HepG2 (cell line): ENCODE results near the gene MYOZ1. TPM values are rescaled to one million over a fixed set of nuclear protein-coding genes. Genes with fewer than 3 reads are reported as not detected.

Source experiments
- GATAD1 ChIP-seq: IDR thresholded peaks from 2 replicates; pipeline ENCODE4 v1.6.1; 2016; ENCODE audit warnings: missing genetic modification reagents, missing compliant biosample characterization
- NFKB2 ChIP-seq: sonication (generic); formaldehyde crosslinking; IDR thresholded peaks from 2 replicates; pipeline ENCODE4 v1.4.0; 2020; ENCODE audit warnings: missing genetic modification reagents, borderline replicate concordance
- RFXANK ChIP-seq: IDR thresholded peaks from 2 replicates; pipeline ENCODE4 v1.6.1; 2016
- SNAPC2 ChIP-seq: sonication (generic); formaldehyde crosslinking; IDR thresholded peaks from 2 replicates; pipeline ENCODE4 v1.8.1; 2022; ENCODE audit warnings: mild to moderate bottlenecking, missing genetic modification reagents
- SOX6 ChIP-seq, 2 experiments: fragments of 450-650 bp in 1 of 2; sonication (generic) in 1 of 2; formaldehyde crosslinking in 1 of 2; IDR thresholded peaks; 2 replicates each; pipeline versions ENCODE4 v1.4.0 to v1.6.1; 2017 to 2020; ENCODE audit warnings: antibody characterized with exemption in 1 of 2, mild to moderate bottlenecking in 1 of 2, missing genetic modification reagents in 1 of 2
- XRCC5 ChIP-seq: fragments of 200-400 bp; formaldehyde crosslinking; optimal IDR thresholded peaks from 2 replicates; pipeline ENCODE3; 2017; ENCODE audit warnings: mild to moderate bottlenecking, low read length
- ZBTB44 ChIP-seq: sonication (generic); formaldehyde crosslinking; IDR thresholded peaks from 2 replicates; pipeline ENCODE4 v1.4.0; 2020; ENCODE audit warnings: missing genetic modification reagents
- ZC3H13 ChIP-seq: sonication (generic); formaldehyde crosslinking; IDR thresholded peaks from 2 replicates; pipeline ENCODE4 v1.8.1; 2023; ENCODE audit warnings: mild to moderate bottlenecking, missing genetic modification reagents, moderate library complexity
- ZNF503 ChIP-seq: sonication (generic); formaldehyde crosslinking; IDR thresholded peaks from 2 replicates; pipeline ENCODE4 v1.4.0; 2020; ENCODE audit warnings: missing genetic modification reagents
- ZNF546 ChIP-seq: sonication (generic); formaldehyde crosslinking; conservative IDR thresholded peaks from 2 replicates; pipeline ENCODE4 v1.8.1; 2023; ENCODE audit warnings: mild to moderate bottlenecking, missing genetic modification reagents
- ZNF572 ChIP-seq: sonication (generic); formaldehyde crosslinking; IDR thresholded peaks from 2 replicates; pipeline ENCODE4 v1.5.1; 2020; ENCODE audit warnings: mild to moderate bottlenecking, missing genetic modification reagents
- ZNF615 ChIP-seq: sonication (generic); formaldehyde crosslinking; IDR thresholded peaks from 2 replicates; pipeline ENCODE4 v1.5.0; 2020; ENCODE audit warnings: mild to moderate bottlenecking, missing genetic modification reagents, borderline replicate concordance
- ZNF839 ChIP-seq: sonication (generic); formaldehyde crosslinking; IDR thresholded peaks from 2 replicates; pipeline ENCODE4 v1.4.0; 2020; ENCODE audit warnings: missing genetic modification reagents, mild to moderate bottlenecking, borderline replicate concordance
- polyA plus RNA-seq, 8 experiments: library from polyadenylated mRNA; depleted of rRNA in 3 of 8; stranded (reverse) in 7 of 8; unstranded in 1 of 8; fragments of >200 nt; fragmentation: Illumina TruSeq in 4 of 8; extraction: Trizol in 4 of 8; gene quantifications; 2 replicates each; pipeline versions ENCODE4 v1.2.1 to v1.2.3, GENCODE V29; 2011 to 2016; ENCODE audit warnings: low read depth in 4 of 8, missing spikeins in 1 of 8, mixed read lengths in 1 of 8; ENCODE audit not compliant: insufficient read depth in 1 of 8
- total RNA-seq, 5 experiments: library from RNA; depleted of rRNA; stranded (reverse); fragments of >200 nt; fragmentation: Illumina TruSeq; extraction: Trizol; gene quantifications; 2 replicates each; pipeline ENCODE4 v1.2.3, GENCODE V29; 2016; ENCODE audit warnings: low read depth in 1 of 5
- TF ChIP-seq, protein P1 (sequence below): sonication (generic); formaldehyde crosslinking; IDR thresholded peaks from 2 replicates; pipeline ENCODE4 v1.8.0; 2022; ENCODE audit warnings: mild to moderate bottlenecking, missing genetic modification reagents, moderate library complexity
- TF ChIP-seq, protein P2 (sequence below): sonication (generic); formaldehyde crosslinking; IDR thresholded peaks from 2 replicates; pipeline ENCODE4 v1.5.0; 2020; ENCODE audit warnings: mild to moderate bottlenecking, missing genetic modification reagents

The MYOZ1 gene
- total and polyA plus RNA-seq, 2 of the 13 experiments (the other 11 are each of a cell fraction or from before 2014, with no cell fraction given): not detected

DNA sequence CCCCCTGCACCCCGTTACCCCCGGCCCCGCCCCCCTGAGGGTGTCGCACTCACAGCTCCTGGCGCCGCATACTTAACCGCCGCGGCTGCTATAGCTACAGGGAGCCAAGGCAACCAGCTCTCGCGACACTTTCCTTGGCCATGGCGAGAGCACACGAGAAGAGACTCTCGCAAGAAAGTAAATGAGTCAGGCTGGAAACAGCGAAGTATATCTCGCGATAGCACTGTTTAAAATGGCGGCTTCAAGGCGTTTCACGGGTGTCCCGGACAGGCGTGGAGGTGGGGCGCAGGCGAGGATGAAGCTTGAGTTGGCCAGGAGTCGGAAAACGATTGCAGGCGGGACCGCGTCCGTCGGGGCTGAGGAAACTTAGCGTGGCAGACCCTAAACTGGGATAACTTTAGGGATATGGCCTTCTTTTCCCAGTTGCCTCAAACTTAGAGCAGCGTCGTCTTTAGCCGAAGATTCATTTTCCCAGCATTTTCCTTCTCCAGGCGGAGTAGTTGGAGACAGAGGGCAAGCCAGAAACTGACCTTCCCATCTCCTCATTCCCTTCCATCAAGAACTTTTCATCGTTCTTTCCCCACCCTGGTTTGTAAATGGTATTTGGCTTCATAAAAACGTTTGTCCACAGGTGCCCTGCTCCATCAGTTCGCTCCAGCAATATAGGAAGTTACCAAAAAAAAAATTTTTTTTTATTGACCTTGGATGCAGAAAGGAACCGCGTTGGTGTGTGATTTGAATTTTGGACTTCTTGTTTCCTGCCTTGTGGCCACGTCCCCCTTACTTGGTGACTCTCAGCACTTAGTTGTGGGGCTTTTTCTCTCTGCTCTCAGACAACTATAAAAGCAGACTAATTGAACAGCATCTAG is 15.2 kb downstream of the MYOZ1 start (continued):
- no peak for TF ChIP-seq RFXANK (CRISPR knock-in tag)
- TF ChIP-seq ZC3H13: no peak
- 0 out of 2 replicates have a peak, but pooled peaks have one; percentile 59 for TF ChIP-seq SNAPC2
- TF ChIP-seq SOX6 (IDR thresholded peaks at IDR 0.05): no peak
- no peak for TF ChIP-seq SOX6 (CRISPR knock-in tag; IDR thresholded peaks at IDR 0.05)
- TF ChIP-seq NFKB2: no peak
- TF ChIP-seq, protein P1, sequence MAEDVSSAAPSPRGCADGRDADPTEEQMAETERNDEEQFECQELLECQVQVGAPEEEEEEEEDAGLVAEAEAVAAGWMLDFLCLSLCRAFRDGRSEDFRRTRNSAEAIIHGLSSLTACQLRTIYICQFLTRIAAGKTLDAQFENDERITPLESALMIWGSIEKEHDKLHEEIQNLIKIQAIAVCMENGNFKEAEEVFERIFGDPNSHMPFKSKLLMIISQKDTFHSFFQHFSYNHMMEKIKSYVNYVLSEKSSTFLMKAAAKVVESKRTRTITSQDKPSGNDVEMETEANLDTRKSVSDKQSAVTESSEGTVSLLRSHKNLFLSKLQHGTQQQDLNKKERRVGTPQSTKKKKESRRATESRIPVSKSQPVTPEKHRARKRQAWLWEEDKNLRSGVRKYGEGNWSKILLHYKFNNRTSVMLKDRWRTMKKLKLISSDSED (CRISPR knock-in tag): no peak
- no peak for TF ChIP-seq ZNF546
- TF ChIP-seq ZNF572 (CRISPR knock-in tag): no peak
- TF ChIP-seq ZNF615: no peak
- no peak for TF ChIP-seq ZBTB44 (CRISPR knock-in tag)
- TF ChIP-seq ZNF839 (CRISPR knock-in tag): no peak
- TF ChIP-seq GATAD1 (CRISPR knock-in tag): peak; percentile 93
- TF ChIP-seq XRCC5: no peak
- no peak for TF ChIP-seq ZNF503
- TF ChIP-seq, protein P2, sequence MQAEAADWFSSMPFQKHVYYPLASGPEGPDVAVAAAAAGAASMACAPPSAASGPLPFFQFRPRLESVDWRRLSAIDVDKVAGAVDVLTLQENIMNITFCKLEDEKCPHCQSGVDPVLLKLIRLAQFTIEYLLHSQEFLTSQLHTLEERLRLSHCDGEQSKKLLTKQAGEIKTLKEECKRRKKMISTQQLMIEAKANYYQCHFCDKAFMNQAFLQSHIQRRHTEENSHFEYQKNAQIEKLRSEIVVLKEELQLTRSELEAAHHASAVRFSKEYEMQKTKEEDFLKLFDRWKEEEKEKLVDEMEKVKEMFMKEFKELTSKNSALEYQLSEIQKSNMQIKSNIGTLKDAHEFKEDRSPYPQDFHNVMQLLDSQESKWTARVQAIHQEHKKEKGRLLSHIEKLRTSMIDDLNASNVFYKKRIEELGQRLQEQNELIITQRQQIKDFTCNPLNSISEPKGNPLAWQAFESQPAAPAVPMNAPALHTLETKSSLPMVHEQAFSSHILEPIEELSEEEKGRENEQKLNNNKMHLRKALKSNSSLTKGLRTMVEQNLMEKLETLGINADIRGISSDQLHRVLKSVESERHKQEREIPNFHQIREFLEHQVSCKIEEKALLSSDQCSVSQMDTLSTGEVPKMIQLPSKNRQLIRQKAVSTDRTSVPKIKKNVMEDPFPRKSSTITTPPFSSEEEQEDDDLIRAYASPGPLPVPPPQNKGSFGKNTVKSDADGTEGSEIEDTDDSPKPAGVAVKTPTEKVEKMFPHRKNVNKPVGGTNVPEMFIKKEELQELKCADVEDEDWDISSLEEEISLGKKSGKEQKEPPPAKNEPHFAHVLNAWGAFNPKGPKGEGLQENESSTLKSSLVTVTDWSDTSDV (CRISPR knock-in tag): no peak
